HUDEP-2 (cell line): ENCODE results near the gene SIPA1L3.
"Not testable (repeated sequence)": the region's sequence is repeated elsewhere in the genome, so short reads cannot be mapped to it uniquely, and the experiment has no call there.

ENCODE experiments used
- DNase-seq, 76 experiments: peaks; one replicate each; lab custom pipeline; 2025; ENCODE audit not compliant: unreplicated experiment in 76 of 76; lab: John Stamatoyannopoulos, UW

SIPA1L3 gene

GRCh38 chr19:37907735-37908455 lies 887 bp downstream of the SIPA1L3 start:
- peak in 1 of 76 experiments; percentile 24 for DNase-seq

GRCh38 chr19:37909661-37910199 lies 2.7 kb downstream of the SIPA1L3 start:
- DNase-seq: no peak

GRCh38 chr19:37914908-37915307 lies 7.9 kb downstream of the SIPA1L3 start:
- no peak for DNase-seq

GRCh38 chr19:37920591-37921450 lies 13.8 kb downstream of the SIPA1L3 start:
- no peak for DNase-seq

- DNase-seq: not testable (repeated sequence)
Observed at GRCh38 chr19:37924573-37924972, 17.6 kb downstream of the SIPA1L3 start.

GRCh38 chr19:37925212-37925611 lies 18.2 kb downstream of the SIPA1L3 start:
- no peak for DNase-seq

- no peak for DNase-seq
Observed at GRCh38 chr19:37926255-37926654, 19.2 kb downstream of the SIPA1L3 start.

- no peak for DNase-seq
Observed at GRCh38 chr19:37926711-37927110, 19.7 kb downstream of the SIPA1L3 start.

- DNase-seq: no peak
Observed at GRCh38 chr19:37928527-37929286, 21.7 kb downstream of the SIPA1L3 start.

GRCh38 chr19:37929355-37929923 lies 22.4 kb downstream of the SIPA1L3 start:
- no peak for DNase-seq

GRCh38 chr19:37930416-37930815 lies 23.4 kb downstream of the SIPA1L3 start:
- DNase-seq: no peak

GRCh38 chr19:37931881-37932655 lies 25.1 kb downstream of the SIPA1L3 start:
- no peak for DNase-seq

- DNase-seq: no peak
Observed at GRCh38 chr19:37932985-37933936, 26.3 kb downstream of the SIPA1L3 start.

GRCh38 chr19:37933937-37934358 lies 26.9 kb downstream of the SIPA1L3 start:
- DNase-seq: no peak

GRCh38 chr19:37935341-37935740 lies 28.3 kb downstream of the SIPA1L3 start:
- DNase-seq: no peak

GRCh38 chr19:37936166-37936565 lies 29.2 kb downstream of the SIPA1L3 start:
- DNase-seq: no peak

GRCh38 chr19:37936886-37937285 lies 29.9 kb downstream of the SIPA1L3 start:
- no peak for DNase-seq

- no peak for DNase-seq
Observed at GRCh38 chr19:37938353-37938752, 31.3 kb downstream of the SIPA1L3 start.
